HCT116 (cell line): Measurements from ENCODE around the gene STOML3. TPM values are rescaled to one million over a fixed set of nuclear protein-coding genes. Genes with fewer than 3 reads are reported as not detected.

Experiments
- ATAC-seq: fragments of 200-7000 bp; cut with Tn5 transposase; 2 replicates; pipeline ENCODE4 v1.9.1; 2020; ENCODE audit warnings: mild to moderate bottlenecking, moderate library complexity
- BruUV-seq: library from RNA; stranded (reverse); fragments of 400-500 nt; replicated peaks from 2 replicates; lab custom pipeline; 2021; lab: Mats Ljungman, UMichigan
- CTCF ChIA-PET: fragments of 300-600 bp; sonication (Branson Sonifier 250); formaldehyde crosslinking; loops from one replicate; lab custom pipeline; 2021; ENCODE audit warnings: antibody characterized with exemption; lab: Charles Lee
- POLR2A ChIA-PET: fragments of 300-600, 350-600 bp; sonication (Branson Sonifier 250); formaldehyde crosslinking; loops from one replicate; lab custom pipeline; 2021; ENCODE audit warnings: antibody characterized with exemption; lab: Charles Lee
- RAD21 ChIA-PET, 2 experiments: fragments of 300-600 bp; sonication (Branson Sonifier 250); formaldehyde crosslinking; loops; one replicate each; lab custom pipeline; 2023; ENCODE audit warnings: low total read pairs in 2 of 2; ENCODE audit not compliant: uncharacterized antibody in 2 of 2, unreplicated experiment in 2 of 2, low non-redundant PET in 1 of 2; lab: Charles Lee
- DNase-seq: peaks from one replicate; pipeline ENCODE4 v3.0.0-alpha.2; 2010; ENCODE audit warnings: low read depth, low spot score
- H2AFZ ChIP-seq: fragments of 200-600 bp; shearing (Covaris generic), sonication (generic); 2 replicates; pipeline ENCODE4 v1.6.1; 2017; ENCODE audit warnings: low read depth, mixed run types, mixed read lengths, antibody characterized with exemption, low read length; ENCODE audit not compliant: poor library complexity, severe bottlenecking
- H3K27ac ChIP-seq: 2 replicates; pipeline ENCODE4 v1.5.1; 2012; ENCODE audit warnings: low read depth, low read length
- H3K27me3 ChIP-seq: fragments of 200-600 bp; sonication (generic); 2 replicates; pipeline ENCODE4 v1.6.1; 2016; ENCODE audit warnings: mixed run types, low read length, mixed read lengths; ENCODE audit not compliant: insufficient read depth
- H3K36me3 ChIP-seq, 2 experiments: fragments of 200-500 bp in 1 of 2; fragments of 200-600 bp in 1 of 2; sonication (Bioruptor generic) in 1 of 2; sonication (generic) in 1 of 2; 2 replicates each; pipeline versions ENCODE4 v1.5.1 to v1.6.1; 2014 to 2016; ENCODE audit warnings: low read length in 2 of 2, inconsistent platforms in 1 of 2, mixed read lengths in 1 of 2, mixed run types in 1 of 2; ENCODE audit not compliant: insufficient read depth in 2 of 2, control insufficient read depth in 1 of 2
- H3K4me1 ChIP-seq, 2 experiments: fragments of 200-600 bp in 1 of 2; sonication (generic) in 1 of 2; 2 replicates each; pipeline versions ENCODE4 v1.5.1 to v1.6.1; 2012 to 2017; ENCODE audit warnings: low read length in 2 of 2, inconsistent platforms in 1 of 2, mild to moderate bottlenecking in 1 of 2, mixed read lengths in 1 of 2, mixed run types in 1 of 2, moderate library complexity in 1 of 2; ENCODE audit not compliant: insufficient read depth in 2 of 2, control insufficient read depth in 1 of 2
- H3K4me2 ChIP-seq: fragments of 200-600 bp; sonication (generic); 2 replicates; pipeline ENCODE4 v1.6.1; 2017; ENCODE audit warnings: mixed run types, low read length, mixed read lengths
- H3K4me3 ChIP-seq, 2 experiments: fragments of 200-600 bp in 1 of 2; sonication (generic) in 1 of 2; replicated peaks in 1 of 2; 2 replicates each; pipeline ENCODE4 v1.5.1; 2011 to 2016; ENCODE audit warnings: low read length in 2 of 2, control low read depth in 1 of 2, low read depth in 1 of 2, mild to moderate bottlenecking in 1 of 2, mixed read lengths in 1 of 2, mixed run types in 1 of 2
- H3K79me2 ChIP-seq: fragments of 200-600 bp; sonication (generic); 2 replicates; pipeline ENCODE4 v1.6.1; 2017; ENCODE audit warnings: mild to moderate bottlenecking, mixed run types, low read length, moderate library complexity, mixed read lengths; ENCODE audit not compliant: insufficient read depth
- H3K9ac ChIP-seq: fragments of 200-600 bp; sonication (generic); 2 replicates; pipeline ENCODE4 v1.6.1; 2016; ENCODE audit warnings: low read length, mixed read lengths
- H3K9me2 ChIP-seq: fragments of 200-600 bp; sonication (generic), shearing (Covaris generic); 2 replicates; pipeline ENCODE4 v1.6.1; 2017; ENCODE audit warnings: mixed run types, mild to moderate bottlenecking, moderate library complexity; ENCODE audit not compliant: insufficient read depth
- H3K9me3 ChIP-seq, 2 experiments: fragments of 200-500 bp in 1 of 2; fragments of 200-600 bp in 1 of 2; sonication (Bioruptor generic) in 1 of 2; sonication (generic) in 1 of 2; 2 replicates each; pipeline ENCODE4 v1.6.1; 2014 to 2017; ENCODE audit warnings: low read length in 2 of 2, mixed read lengths in 2 of 2, inconsistent platforms in 1 of 2, low read depth in 1 of 2, mild to moderate bottlenecking in 1 of 2, mixed run types in 1 of 2, moderate library complexity in 1 of 2; ENCODE audit not compliant: control insufficient read depth in 1 of 2, insufficient read depth in 1 of 2
- H4K20me1 ChIP-seq: fragments of 200-600 bp; sonication (generic), shearing (Covaris generic); 2 replicates; pipeline ENCODE4 v1.6.1; 2017; ENCODE audit warnings: mixed run types, mild to moderate bottlenecking, moderate library complexity; ENCODE audit not compliant: insufficient read depth
- CEBPB ChIP-seq: IDR thresholded peaks from 2 replicates; pipeline ENCODE4 v1.6.1; 2012; ENCODE audit warnings: low read depth
- CTCF ChIP-seq, 3 experiments: fragments of 200-600 bp in 1 of 3; sonication (generic) in 1 of 3; IDR thresholded peaks in 2 of 3; conservative IDR thresholded peaks in 1 of 3; 2 replicates each; pipeline ENCODE4 v1.5.1; 2012 to 2017; ENCODE audit warnings: low read depth in 2 of 3, low read length in 2 of 3, antibody characterized with exemption in 1 of 3, borderline replicate concordance in 1 of 3, control low read depth in 1 of 3, mild to moderate bottlenecking in 1 of 3, mixed read lengths in 1 of 3, mixed run types in 1 of 3, moderate library complexity in 1 of 3; ENCODE audit not compliant: insufficient read depth in 1 of 3
- EGR1 ChIP-seq: IDR thresholded peaks from 2 replicates; pipeline ENCODE4 v1.6.1; 2012; ENCODE audit warnings: low read depth
- ELF1 ChIP-seq: IDR thresholded peaks from 2 replicates; pipeline ENCODE4 v1.6.1; 2012; ENCODE audit warnings: low read depth, borderline replicate concordance
- EZH2 ChIP-seq: fragments of 200-600 bp; sonication (generic); IDR thresholded peaks from 2 replicates; pipeline ENCODE4 v1.6.1; 2017; ENCODE audit warnings: antibody characterized with exemption, mixed run types
- FOSL1 ChIP-seq: IDR thresholded peaks from 2 replicates; pipeline ENCODE4 v1.6.1; 2012; ENCODE audit warnings: low read depth
- MAX ChIP-seq: IDR thresholded peaks from 2 replicates; pipeline ENCODE4 v1.6.1; 2012
- RAD21 ChIP-seq: IDR thresholded peaks from 2 replicates; pipeline ENCODE4 v1.6.1; 2012; ENCODE audit warnings: low read depth, mild to moderate bottlenecking
- REST ChIP-seq: IDR thresholded peaks from 2 replicates; pipeline ENCODE4 v1.6.1; 2012; ENCODE audit warnings: low read depth
- SIN3A ChIP-seq: IDR thresholded peaks from 2 replicates; pipeline ENCODE4 v1.6.1; 2012; ENCODE audit warnings: low read depth
- SRF ChIP-seq: IDR thresholded peaks from 2 replicates; pipeline ENCODE4 v1.6.1; 2012; ENCODE audit warnings: low read depth
- YY1 ChIP-seq: IDR thresholded peaks from 2 replicates; pipeline ENCODE4 v1.6.1; 2011; ENCODE audit warnings: low read length, low read depth, moderate library complexity, mild to moderate bottlenecking; ENCODE audit not compliant: insufficient replicate concordance; ENCODE audit errors: extremely low read depth
- ZBTB33 ChIP-seq: IDR thresholded peaks from 2 replicates; pipeline ENCODE4 v1.6.1; 2011; ENCODE audit warnings: mild to moderate bottlenecking, low read length, moderate library complexity; ENCODE audit not compliant: insufficient replicate concordance; ENCODE audit errors: extremely low read depth
- ZFX ChIP-seq: fragments of 450-650 bp; IDR thresholded peaks from 2 replicates; pipeline ENCODE4 v1.6.1; 2017
- ZNF274 ChIP-seq: fragments of 200-500 bp; sonication (Bioruptor generic); IDR thresholded peaks from 2 replicates; pipeline ENCODE4 v1.6.1; 2014; ENCODE audit warnings: mild to moderate bottlenecking, low read depth, low read length, inconsistent platforms
- intact Hi-C: fragments of 100-400 bp; cut with micrococcal nuclease; formaldehyde crosslinking; loops from 2 replicates; pipeline ENCODE4 v1.10.0; 2022
- total RNA-seq: library from RNA; stranded (reverse); gene quantifications from one replicate; pipeline ENCODE4 v1.2.1, GENCODE V29; 2021; ENCODE audit not compliant: unreplicated experiment

The STOML3 gene
- total RNA-seq, 1 experiment from 2014 or later = not detected

GRCh38 chr13:39013462-39013861 is 22.8 kb upstream of the STOML3 start:
- H3K9me2 ChIP-seq = no peaks in the 10 kb centered on the region
- no peak for DNase-seq
- intact Hi-C loops = no loop called here
- CTCF ChIA-PET = no interaction called here
- no TSS peak for BruUV-seq
- H3K36me3 ChIP-seq = peaks cover 8 to 57% of the 10 kb centered on the region in 2 experiments; a peak in 3 of 4 replicates
- H3K4me1 ChIP-seq = no peaks in the 10 kb centered on the region
- no peaks in the 10 kb centered on the region for H3K79me2 ChIP-seq
- no peak overlapping the region for H2AFZ ChIP-seq
- no peaks in the 10 kb centered on the region for H3K27me3 ChIP-seq
- RAD21 ChIA-PET = no interaction called here
- no peaks in the 10 kb centered on the region for H3K9me3 ChIP-seq
- H3K27ac ChIP-seq = no peak overlapping the region
- TF ChIP-seq MAX (no peak), CTCF (IDR thresholded peaks at IDR 0.05 in 2 of 3, conservative IDR thresholded peaks at IDR 0.05 in 1 of 3; ENCODE audit: borderline replicate concordance in 1 of 3, insufficient read depth in 1 of 3, low read depth in 2 of 3, low read length in 2 of 3) (no peak), SRF (no peak), EZH2 (no peak), EGR1 (no peak), FOSL1 (no peak), CEBPB (no peak), ELF1 (no peak), ZFX (no peak), ZNF274 (no peak), SIN3A (no peak), REST (no peak), YY1 (no peak), RAD21 (no peak), ZBTB33 (no peak)
- TF ChIP-seq, all 23 proteins: peak for 0
- Histone ChIP-seq H3K4me3 (no peak overlapping the region), H4K20me1 (no peaks in the 10 kb centered on the region; the same call in 1 of the 2 replicates), H3K4me2 (no peak overlapping the region), H3K9ac (no peak overlapping the region)
- POLR2A ChIA-PET = no interaction called here
- no peak for ATAC-seq
